ENCODE measurements around the gene XRCC2. TPM values are rescaled to one million over a fixed set of nuclear protein-coding genes. Genes with fewer than 3 reads are reported as not detected.
"Not testable (repeated sequence)": the region's sequence is repeated elsewhere in the genome, so short reads cannot be mapped to it uniquely, and the experiment has no call there.

The XRCC2 gene
- total RNA-seq, 1 experiment from 2014 or later = 20.9 TPM

GRCh38 chr7:152664636-152665035 lies 11.3 kb downstream of the XRCC2 start:
- no peak for DNase-seq (ENCODE audit: low read depth)

GRCh38 chr7:152663931-152664330 lies 12.0 kb downstream of the XRCC2 start:
- no peak for DNase-seq (ENCODE audit: low read depth)

GRCh38 chr7:152663148-152663740 lies 12.7 kb downstream of the XRCC2 start:
- DNase-seq (ENCODE audit: low read depth) = no peak

- DNase-seq (ENCODE audit: low read depth) = no peak
Observed at GRCh38 chr7:152661479-152661878, 14.5 kb downstream of the XRCC2 start.

GRCh38 chr7:152660021-152660420 lies 15.9 kb downstream of the XRCC2 start:
- DNase-seq (ENCODE audit: low read depth) = no peak

GRCh38 chr7:152654971-152655370 lies 21.0 kb downstream of the XRCC2 start:
- DNase-seq (ENCODE audit: low read depth) = no peak

GRCh38 chr7:152649220-152649619 lies 26.7 kb downstream of the XRCC2 start:
- DNase-seq (ENCODE audit: low read depth) = no peak

GRCh38 chr7:152647009-152647408 lies 28.9 kb downstream of the XRCC2 start:
- no peak for DNase-seq (ENCODE audit: low read depth)

- not testable (repeated sequence) for DNase-seq (ENCODE audit: low read depth)
Observed at GRCh38 chr7:152646579-152646978, 29.4 kb downstream of the XRCC2 start.

GRCh38 chr7:152643979-152644559 lies 31.9 kb downstream of the XRCC2 start:
- DNase-seq (ENCODE audit: low read depth) = no peak

- no peak for DNase-seq (ENCODE audit: low read depth)
Observed at GRCh38 chr7:152641384-152641783, 34.6 kb downstream of the XRCC2 start.

- no peak for DNase-seq (ENCODE audit: low read depth)
Observed at GRCh38 chr7:152640829-152641228, 35.1 kb downstream of the XRCC2 start.

- DNase-seq (ENCODE audit: low read depth) = no peak
Observed at GRCh38 chr7:152637920-152638580, 37.9 kb downstream of the XRCC2 start.

GRCh38 chr7:152637161-152637560 lies 38.8 kb downstream of the XRCC2 start:
- DNase-seq (ENCODE audit: low read depth) = no peak

GRCh38 chr7:152636441-152636840 lies 39.5 kb downstream of the XRCC2 start:
- DNase-seq (ENCODE audit: low read depth) = no peak

GRCh38 chr7:152633504-152633903 lies 42.4 kb downstream of the XRCC2 start:
- peak; percentile 8 for DNase-seq (ENCODE audit: low read depth)

GRCh38 chr7:152633072-152633471 lies 42.9 kb downstream of the XRCC2 start:
- no peak for DNase-seq (ENCODE audit: low read depth)

GRCh38 chr7:152628772-152629171 lies 47.2 kb downstream of the XRCC2 start:
- not testable (repeated sequence) for DNase-seq (ENCODE audit: low read depth)

GRCh38 chr7:152624228-152624627 lies 51.7 kb downstream of the XRCC2 start:
- no peak for DNase-seq (ENCODE audit: low read depth)

GRCh38 chr7:152621426-152621825 lies 54.5 kb downstream of the XRCC2 start:
- no peak for DNase-seq (ENCODE audit: low read depth)

GRCh38 chr7:152619027-152619739 lies 56.8 kb downstream of the XRCC2 start:
- DNase-seq (ENCODE audit: low read depth) = no peak

GRCh38 chr7:152618427-152618826 lies 57.5 kb downstream of the XRCC2 start:
- no peak for DNase-seq (ENCODE audit: low read depth)

- no peak for DNase-seq (ENCODE audit: low read depth)
Observed at GRCh38 chr7:152617056-152617455, 58.9 kb downstream of the XRCC2 start.

Data from Daoy (cell line).